OCI-LY3 (cell line): ENCODE results near the gene SCN3B.

Experiments
- CTCF ChIP-seq: fragments of 200-600, 300-600 bp; sonication (generic); IDR thresholded peaks from 2 replicates; pipeline ENCODE4 v1.5.1; 2014; ENCODE audit warnings: antibody characterized with exemption, low read length, low read depth
- EZH2phosphoT487 ChIP-seq: fragments of 200-600 bp; shearing (Covaris generic); IDR thresholded peaks from 2 replicates; pipeline ENCODE4 v1.6.1; 2018; ENCODE audit warnings: antibody characterized with exemption, mixed run types, low read depth

DNA sequence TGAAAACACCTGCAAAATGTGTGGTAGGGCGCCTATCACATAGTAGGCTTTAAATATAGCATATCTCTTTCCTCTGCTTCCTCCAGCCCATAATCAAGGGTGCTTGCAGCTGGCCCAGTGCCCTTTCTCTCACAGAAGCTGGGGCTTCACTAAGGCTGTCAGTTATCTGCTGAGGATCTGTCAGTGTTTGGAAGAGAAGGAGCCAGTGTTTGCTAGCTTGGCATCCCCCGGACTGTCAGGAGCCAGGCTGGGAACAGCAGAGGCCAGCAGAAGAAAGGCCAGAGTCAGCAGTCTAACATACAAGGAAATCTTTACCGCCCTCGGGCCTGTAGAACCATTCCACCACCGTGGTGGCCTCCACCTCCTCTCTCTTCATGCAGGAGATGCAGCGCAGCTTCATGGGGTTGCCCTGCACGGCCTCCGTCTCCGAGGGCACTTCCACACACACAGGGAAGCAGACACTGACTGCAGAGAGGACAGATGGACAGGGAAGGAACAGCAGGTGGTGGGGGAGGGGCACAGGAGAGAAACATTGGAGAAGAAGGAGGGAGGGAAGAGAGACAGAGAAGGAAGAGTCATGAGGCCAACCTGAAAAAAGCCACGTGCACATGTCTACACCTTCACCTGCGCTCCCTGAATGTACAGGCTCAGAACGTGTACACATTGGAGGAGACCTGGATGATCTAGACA lies 9.0 kb downstream of the SCN3B start:
- TF ChIP-seq EZH2phosphoT487: no peak
- no peak for TF ChIP-seq CTCF
